Upper lobe of left lung (tissue), 4 donors: ENCODE data around the gene MEGF8.

Source experiments
- POLR2A ChIP-seq, 4 donors: fragments of 450-650 bp; IDR thresholded peaks; one replicate each; pipeline ENCODE4 v1.5.1; 2016 to 2017; ENCODE audit warnings: antibody characterized with exemption in 4 of 4, mild to moderate bottlenecking in 2 of 4
- POLR2AphosphoS5 ChIP-seq, 2 donors: sonication (generic); formaldehyde crosslinking; IDR thresholded peaks; one replicate each; pipeline ENCODE4 v1.5.1; 2017; ENCODE audit warnings: antibody characterized with exemption in 2 of 2
- TF ChIP-seq, protein P1 (sequence below), 6 experiments: fragments of 450-650 bp in 4 of 6; fragments of 200-600 bp in 2 of 6; sonication (generic) in 2 of 6; IDR thresholded peaks; one replicate each; pipeline ENCODE4 v1.5.1; 2016 to 2019; ENCODE audit warnings: antibody characterized with exemption in 6 of 6

DNA sequence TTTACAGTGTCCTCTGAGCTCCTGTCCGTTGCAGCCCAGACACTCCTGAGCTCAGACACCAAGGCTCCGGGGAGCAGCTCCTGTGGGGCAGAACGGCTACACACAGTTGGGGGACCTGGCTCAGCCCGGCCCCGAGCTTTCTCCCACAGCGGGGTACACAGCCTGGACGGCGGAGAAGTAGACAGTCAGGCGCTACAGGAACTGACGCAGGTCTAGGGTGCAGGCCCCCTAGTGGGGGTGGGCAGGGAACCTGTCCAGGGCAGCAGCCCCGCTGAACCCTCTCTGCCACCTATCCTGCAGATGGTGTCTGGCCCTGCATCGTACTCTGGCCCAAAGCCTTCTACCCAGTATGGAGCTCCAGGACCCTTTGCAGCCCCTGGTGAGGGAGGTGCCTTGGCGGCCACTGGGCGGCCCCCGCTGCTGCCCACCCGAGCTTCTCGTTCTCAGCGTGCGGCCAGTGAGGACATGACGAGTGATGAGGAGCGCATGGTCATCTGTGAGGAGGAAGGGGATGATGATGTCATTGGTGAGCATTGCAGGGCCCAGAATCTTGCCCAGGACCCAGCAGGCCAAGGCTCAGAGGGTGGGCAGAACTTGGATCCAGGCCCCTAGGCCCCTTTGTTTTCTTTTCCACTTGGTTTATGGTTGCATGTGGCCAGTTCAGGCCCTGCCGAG, 36.4 kb upstream of the MEGF8 start:
- TF ChIP-seq, protein P1, sequence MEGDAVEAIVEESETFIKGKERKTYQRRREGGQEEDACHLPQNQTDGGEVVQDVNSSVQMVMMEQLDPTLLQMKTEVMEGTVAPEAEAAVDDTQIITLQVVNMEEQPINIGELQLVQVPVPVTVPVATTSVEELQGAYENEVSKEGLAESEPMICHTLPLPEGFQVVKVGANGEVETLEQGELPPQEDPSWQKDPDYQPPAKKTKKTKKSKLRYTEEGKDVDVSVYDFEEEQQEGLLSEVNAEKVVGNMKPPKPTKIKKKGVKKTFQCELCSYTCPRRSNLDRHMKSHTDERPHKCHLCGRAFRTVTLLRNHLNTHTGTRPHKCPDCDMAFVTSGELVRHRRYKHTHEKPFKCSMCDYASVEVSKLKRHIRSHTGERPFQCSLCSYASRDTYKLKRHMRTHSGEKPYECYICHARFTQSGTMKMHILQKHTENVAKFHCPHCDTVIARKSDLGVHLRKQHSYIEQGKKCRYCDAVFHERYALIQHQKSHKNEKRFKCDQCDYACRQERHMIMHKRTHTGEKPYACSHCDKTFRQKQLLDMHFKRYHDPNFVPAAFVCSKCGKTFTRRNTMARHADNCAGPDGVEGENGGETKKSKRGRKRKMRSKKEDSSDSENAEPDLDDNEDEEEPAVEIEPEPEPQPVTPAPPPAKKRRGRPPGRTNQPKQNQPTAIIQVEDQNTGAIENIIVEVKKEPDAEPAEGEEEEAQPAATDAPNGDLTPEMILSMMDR (IDR thresholded peaks at IDR 0.05) = no peak
- TF ChIP-seq POLR2A (IDR thresholded peaks at IDR 0.05) = no peak
- TF ChIP-seq POLR2AphosphoS5 (IDR thresholded peaks at IDR 0.05) = no peak
